C4-2B (cell line): ENCODE measurements around the gene CHCHD3.

Experiments
- H3K27ac ChIP-seq: fragments of 450-650 bp; 2 replicates; pipeline ENCODE4 v1.5.1; 2017
- ZFX ChIP-seq: fragments of 450-650 bp; IDR thresholded peaks from 2 replicates; pipeline ENCODE4 v1.6.1; 2017
- TF ChIP-seq, protein P1 (sequence below): fragments of 450-650 bp; conservative IDR thresholded peaks from 2 replicates; pipeline ENCODE4 v1.5.1; 2017; ENCODE audit warnings: mild to moderate bottlenecking

Gene CHCHD3

DNA sequence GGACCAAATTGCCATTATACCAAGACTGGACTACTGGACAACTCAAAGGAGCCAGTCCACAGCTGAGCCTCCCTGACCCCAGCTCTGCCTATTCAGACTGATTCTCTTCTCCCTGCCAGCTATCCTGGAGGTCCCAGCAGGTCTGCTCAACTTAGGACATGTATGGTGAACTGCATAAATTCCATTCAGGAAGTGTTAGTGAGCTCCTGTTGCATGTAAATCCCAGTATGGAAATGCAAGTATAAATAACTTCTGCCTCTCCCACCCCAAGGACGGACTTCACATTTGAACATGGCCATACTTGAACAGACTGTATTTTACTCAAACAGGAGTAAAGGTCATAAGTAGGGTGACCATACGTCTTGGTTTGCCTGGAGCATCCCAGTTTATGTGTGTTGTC lies 128.4 kb downstream of the CHCHD3 start:
- TF ChIP-seq ZFX = no peak
- TF ChIP-seq, protein P1, sequence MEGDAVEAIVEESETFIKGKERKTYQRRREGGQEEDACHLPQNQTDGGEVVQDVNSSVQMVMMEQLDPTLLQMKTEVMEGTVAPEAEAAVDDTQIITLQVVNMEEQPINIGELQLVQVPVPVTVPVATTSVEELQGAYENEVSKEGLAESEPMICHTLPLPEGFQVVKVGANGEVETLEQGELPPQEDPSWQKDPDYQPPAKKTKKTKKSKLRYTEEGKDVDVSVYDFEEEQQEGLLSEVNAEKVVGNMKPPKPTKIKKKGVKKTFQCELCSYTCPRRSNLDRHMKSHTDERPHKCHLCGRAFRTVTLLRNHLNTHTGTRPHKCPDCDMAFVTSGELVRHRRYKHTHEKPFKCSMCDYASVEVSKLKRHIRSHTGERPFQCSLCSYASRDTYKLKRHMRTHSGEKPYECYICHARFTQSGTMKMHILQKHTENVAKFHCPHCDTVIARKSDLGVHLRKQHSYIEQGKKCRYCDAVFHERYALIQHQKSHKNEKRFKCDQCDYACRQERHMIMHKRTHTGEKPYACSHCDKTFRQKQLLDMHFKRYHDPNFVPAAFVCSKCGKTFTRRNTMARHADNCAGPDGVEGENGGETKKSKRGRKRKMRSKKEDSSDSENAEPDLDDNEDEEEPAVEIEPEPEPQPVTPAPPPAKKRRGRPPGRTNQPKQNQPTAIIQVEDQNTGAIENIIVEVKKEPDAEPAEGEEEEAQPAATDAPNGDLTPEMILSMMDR = no peak
- H3K27ac ChIP-seq = no peak overlapping the region

DNA sequence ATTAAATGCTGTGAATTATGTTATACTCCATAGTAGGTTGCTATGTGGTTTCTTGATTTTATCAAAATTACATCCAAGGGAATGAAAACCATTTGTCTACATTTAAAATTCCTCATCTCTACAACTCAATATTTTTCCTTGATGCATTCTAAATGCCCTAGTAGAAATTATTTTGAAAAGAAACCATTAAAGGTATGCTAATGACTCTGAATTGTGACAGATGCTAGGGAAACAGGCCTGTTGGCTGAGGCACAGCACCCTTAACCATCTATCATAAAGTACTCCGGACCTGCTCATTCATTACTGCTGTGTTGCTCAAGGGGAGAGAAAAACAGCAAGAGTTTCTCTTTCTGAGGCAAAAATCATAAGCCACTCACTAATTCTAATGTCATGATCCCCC lies 131.2 kb downstream of the CHCHD3 start:
- no peak overlapping the region for H3K27ac ChIP-seq
- no peak for TF ChIP-seq ZFX
- TF ChIP-seq, protein P1 = no peak

DNA sequence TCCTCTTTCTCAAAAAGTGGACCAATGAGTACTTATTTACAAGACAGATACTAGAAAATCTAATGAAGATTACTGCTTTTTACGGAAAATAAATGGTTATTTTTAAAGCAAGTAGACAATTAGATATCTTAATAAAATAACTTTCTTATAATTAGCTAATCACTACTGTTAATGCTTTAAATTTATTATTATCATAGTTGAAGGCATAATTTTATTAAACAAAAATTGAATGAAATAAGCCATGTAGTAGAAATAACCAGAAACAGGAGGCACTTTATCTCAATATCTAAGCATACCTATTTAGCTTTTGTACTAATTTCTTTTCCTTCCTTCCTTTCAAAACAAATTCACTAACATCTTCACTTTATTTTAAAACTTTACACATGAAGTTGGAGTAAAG lies 134.9 kb downstream of the CHCHD3 start:
- H3K27ac ChIP-seq = no peak overlapping the region
- TF ChIP-seq ZFX = no peak
- TF ChIP-seq, protein P1 = no peak

DNA sequence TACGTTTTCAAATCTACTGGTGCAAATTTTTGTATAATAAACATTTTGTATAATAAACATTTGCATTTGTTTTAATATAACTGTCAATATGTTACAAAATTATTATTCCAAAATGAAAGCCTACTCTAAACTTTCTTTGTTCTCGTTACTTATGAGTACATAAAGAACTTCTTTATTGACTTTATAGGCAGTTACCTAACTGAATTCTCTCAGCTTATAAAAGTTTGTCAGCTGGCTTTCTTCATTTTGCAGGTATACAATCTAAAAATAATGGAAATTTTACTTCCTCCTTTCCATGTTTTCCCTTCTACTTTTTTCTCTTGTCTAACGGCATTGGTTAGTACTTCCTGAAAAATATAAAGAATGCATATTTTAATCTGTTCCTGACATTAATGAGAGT lies 137.1 kb downstream of the CHCHD3 start:
- no peak for TF ChIP-seq ZFX
- TF ChIP-seq, protein P1 = no peak

DNA sequence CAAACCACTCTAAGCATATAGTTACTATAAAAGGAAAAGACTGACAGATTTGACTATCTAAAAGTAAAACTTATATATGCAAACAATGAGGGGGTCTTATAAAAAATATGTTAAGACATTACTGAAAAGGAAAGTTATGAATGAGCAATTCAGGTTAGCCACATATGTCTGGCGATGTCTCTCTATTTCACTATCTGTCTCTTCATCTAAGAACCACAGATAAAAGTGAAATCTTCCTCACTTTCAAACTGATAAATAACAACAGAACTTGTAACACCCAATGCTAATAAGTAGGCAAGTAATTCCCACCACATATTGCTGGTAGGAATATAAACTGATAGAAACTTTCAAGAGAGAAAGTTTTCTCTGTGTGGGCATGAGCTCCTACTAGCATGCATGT lies 138.2 kb downstream of the CHCHD3 start:
- TF ChIP-seq ZFX = no peak
- TF ChIP-seq, protein P1 = no peak

More for the DNA sequence above, 137.1 kb downstream of the CHCHD3 start:
- H3K27ac ChIP-seq = no peak overlapping the region

DNA sequence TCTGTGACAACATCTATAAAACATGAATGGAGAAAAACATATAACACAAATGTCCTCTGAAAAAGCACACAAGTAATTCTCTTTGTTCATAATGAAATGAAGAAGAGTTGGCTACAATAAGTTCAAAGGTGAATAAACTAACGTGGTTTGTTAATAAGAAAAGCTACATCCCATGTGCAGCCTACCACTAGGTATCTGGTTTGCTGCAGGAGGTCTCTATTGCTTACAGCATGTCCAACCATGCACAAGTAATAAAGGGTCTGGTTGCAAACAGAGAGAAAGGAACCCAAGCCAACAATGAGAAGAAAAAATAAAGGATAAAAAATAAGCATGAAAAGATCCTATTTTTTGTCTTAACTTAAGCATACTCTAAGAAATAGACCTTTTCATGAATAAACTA lies 139.2 kb downstream of the CHCHD3 start:
- TF ChIP-seq ZFX = no peak
- TF ChIP-seq, protein P1 = no peak
- no peak overlapping the region for H3K27ac ChIP-seq

More for the DNA sequence above, 138.2 kb downstream of the CHCHD3 start:
- H3K27ac ChIP-seq = no peak overlapping the region

DNA sequence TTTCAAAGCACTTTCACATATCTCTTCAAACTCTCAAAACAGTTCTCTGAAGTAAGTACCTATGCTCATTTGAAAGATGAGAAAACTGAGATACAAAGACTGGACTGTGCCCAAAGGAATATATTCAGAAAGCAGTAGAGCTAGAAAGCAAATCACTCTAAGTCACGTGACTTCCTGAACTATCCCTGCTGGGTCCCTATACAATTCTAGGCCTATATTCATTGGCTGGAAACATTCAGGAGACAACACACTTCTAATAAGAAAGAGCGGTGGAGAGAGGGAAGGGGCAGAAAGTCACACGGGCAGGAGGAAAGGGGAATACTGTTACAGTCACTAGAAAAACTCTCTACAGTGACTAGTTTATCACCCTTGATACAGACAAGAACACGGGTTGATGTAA lies 140.0 kb downstream of the CHCHD3 start:
- TF ChIP-seq ZFX = no peak
- TF ChIP-seq, protein P1 = no peak
- no peak overlapping the region for H3K27ac ChIP-seq
